Measurements from ENCODE around the gene CYP2J2.
"Not testable (repeated sequence)": the region's sequence is repeated elsewhere in the genome, so short reads cannot be mapped to it uniquely, and the experiment has no call there.

Gene CYP2J2, protein sequence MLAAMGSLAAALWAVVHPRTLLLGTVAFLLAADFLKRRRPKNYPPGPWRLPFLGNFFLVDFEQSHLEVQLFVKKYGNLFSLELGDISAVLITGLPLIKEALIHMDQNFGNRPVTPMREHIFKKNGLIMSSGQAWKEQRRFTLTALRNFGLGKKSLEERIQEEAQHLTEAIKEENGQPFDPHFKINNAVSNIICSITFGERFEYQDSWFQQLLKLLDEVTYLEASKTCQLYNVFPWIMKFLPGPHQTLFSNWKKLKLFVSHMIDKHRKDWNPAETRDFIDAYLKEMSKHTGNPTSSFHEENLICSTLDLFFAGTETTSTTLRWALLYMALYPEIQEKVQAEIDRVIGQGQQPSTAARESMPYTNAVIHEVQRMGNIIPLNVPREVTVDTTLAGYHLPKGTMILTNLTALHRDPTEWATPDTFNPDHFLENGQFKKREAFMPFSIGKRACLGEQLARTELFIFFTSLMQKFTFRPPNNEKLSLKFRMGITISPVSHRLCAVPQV

DNA sequence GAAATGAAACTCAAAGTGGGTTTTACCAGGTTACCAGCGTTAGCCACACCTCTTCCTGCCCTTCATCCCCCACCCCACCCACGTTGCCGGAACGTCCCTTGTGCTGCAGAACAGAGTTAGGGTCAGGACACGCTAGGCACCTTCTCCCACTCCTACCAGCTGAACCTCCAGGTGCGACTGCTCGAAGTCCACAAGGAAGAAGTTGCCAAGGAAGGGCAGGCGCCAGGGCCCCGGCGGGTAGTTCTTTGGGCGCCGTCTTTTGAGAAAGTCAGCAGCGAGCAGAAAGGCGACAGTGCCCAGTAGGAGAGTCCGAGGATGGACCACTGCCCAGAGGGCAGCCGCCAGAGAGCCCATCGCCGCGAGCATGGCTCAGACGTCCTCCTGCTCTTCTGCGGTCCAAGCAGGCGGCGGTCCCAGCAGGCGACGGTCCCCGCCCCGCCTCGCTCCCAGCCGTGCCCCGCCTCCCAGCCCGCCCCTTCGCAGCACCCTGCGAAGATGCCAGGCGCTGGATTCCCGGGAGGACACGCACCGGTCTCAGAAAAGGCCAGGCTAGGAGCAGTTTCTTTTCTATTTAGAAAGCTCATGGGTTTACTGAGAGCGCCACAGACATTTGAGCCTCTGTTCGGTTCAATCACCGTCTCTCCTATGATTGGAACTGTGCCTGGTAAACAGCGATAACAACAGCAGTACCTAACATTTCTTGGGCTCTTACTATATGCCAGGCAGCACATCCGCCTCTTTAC lies at the start of gene CYP2J2:
CYP2J2 (minus strand) TSS at position 393 of the 743 bp plus-strand sequence; CDS start at position 366, 27 bp downstream.
- no peak for DNase-seq (ENCODE audit: low read depth)

DNA sequence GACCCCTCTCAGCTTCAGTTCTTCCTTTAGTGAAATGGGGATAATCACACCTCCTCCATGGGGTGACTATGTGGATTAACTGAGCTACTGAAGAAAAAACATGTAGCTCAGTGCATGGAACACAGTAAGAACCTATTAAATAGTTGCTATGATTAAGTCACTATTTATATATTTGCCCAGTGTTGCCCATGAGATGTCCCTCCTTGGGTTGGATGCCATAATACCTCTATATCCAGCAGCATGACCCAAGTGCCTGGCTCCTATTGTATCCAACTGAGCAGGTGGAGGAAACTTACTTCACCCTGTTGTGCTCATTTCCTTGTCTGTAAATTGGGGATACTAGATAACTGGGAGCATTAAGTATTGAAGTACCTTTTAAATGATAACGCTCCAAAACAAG lies 47.1 kb upstream of the CYP2J2 start:
- no peak for DNase-seq (ENCODE audit: low read depth)

DNA sequence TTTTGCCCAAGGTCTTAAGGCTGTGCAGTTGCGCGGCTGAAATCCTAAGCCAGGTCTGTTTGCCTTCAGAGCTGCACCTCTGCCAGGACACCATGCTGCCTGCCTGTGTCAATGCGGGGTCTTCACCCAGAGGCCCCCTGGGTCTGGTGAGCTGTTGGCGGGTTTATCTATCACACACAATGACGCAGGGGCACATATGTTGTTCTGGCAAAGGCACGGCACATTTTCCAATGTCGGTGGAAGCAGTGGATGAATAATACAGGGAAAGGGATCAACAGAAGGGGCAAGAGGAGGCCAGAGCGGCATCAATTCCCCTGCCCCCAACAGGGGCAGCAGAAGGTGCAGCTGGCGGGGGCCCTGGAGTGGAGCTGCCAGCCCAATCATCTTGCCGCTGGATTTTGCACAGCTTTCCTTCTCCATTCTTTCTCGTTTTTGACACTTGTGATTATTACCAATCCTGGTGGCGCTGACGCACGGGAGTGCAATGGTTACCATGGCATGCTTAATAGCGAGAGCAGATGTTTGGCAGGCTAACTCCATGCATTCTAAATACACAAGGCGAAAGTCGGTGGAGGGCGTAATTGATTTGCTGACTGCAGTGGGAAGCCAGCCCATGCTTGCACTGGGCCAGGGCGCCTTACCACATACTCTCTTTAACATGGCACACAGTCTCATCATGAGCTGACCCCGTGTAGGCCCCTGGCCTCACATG lies 45.8 kb upstream of the CYP2J2 start:
- no peak for DNase-seq (ENCODE audit: low read depth)

DNA sequence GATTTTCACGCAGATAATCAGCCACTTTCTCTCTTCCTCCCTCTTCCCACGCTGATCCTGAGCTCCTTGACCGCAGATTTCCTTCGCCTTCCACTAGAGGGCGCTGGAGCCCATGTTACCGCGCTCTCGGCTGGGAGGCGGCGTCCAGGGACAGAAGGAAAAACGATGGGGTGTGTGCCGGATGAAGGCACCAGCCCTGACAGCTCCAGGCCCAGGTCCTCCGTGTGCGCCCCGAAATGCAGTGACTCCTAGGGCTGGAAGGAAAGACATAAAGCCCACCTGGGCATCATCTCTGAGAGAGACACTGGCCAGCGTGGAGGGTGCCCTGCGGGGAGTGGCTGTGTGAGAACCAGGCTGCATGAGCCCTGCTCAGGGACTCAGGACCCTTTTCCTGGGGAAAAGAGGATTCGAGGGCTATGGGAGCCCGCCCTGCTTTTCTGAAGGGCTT lies 44.9 kb upstream of the CYP2J2 start:
- DNase-seq (ENCODE audit: low read depth) = no peak

DNA sequence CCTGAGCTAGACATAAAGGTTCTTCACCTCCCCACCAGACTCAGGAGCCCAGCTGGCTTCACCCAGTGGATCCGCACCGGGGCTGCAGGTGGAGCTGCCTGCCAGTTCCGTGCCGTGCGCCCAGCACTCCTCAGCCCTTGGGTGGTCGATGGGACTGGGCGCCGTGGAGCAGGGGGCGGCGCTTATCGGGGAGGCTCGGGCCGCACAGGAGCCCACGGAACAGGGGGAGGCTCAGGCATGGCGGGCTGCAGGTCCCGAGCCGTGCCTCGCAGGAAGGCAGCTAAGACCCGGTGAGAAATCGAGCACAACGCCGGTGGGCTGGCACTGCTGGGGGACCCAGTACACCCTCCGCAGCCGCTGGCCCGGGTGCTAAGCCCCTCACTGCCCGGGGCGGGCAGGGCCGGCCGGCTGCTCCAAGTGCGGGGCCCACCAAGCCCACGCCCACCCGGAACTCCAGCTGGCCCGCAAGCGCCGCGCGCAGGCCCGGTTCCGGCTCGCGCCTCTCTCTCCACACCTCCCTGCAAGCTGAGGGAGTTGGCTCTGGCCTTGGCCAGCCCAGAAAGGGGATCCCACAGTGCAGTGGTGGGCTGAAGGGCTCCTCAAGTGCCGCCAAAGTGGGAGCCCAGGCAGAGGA lies 43.1 kb upstream of the CYP2J2 start:
- not testable (repeated sequence) for DNase-seq (ENCODE audit: low read depth)

DNA sequence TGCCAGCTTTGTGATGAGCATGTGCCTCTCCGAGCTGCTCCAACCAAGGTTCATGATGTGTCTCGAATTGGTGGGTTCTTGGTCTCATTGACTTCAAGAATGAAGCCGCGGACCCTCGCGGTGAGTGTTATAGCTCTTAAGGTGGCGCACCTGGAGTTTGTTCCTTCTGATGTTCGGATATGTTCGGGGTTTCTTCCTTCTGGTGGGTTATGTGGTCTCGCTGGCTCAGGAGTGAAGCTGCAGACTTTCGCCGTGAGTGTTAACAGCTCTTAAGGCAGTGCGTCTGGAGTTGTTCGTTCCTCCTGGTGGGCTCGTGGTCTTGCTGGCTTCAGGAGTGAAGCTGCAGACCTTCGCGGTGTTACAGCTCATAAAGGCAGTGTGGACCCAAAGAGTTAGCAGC lies 42.2 kb upstream of the CYP2J2 start:
- DNase-seq (ENCODE audit: low read depth) = not testable (repeated sequence)

DNA sequence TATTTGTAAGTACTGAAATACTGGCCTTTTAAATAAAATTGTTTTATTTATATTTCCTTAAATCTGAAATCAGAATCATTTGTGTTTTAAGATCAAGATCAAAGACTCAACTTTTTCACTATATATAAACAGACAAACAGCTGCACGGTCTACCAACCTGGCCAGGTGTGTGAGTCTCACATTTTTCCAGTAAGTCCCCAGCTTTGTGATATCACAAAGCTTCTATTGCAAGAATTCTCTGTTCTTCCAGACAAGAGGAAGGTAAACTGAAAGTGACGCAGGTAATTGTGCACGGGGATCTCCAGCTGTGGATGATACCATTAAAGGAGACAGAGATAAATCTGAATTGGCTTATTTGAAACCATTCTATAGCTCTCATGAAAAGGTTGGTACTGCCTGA lies 41.2 kb upstream of the CYP2J2 start:
- DNase-seq (ENCODE audit: low read depth) = no peak

DNA sequence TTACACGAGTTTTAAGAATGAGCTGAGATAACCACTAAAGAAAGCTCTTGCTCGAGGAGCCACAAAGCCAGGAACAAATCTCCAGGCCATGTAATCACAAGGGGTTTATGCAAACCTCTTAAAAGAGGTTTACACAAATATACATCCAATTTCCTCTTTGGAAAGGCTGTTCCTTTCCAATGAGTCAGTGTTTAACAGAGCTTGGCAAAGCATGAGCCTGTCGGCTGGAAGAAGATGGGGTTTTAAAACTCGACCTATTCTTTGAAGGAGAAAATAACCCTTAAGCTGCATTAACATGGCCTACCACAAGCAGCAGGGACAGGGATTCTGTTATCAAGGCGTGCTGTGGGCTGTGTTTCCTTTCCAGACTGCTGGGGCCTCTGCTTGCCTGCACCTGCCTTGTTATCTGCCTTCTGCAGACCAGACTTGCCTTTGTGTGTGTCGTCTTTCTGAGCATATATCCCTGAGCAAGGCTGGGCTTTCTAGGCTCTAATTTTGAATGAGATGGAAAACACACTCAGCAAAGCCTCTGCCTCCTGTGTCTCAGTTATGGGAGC lies 40.6 kb upstream of the CYP2J2 start:
- DNase-seq (ENCODE audit: low read depth) = no peak

DNA sequence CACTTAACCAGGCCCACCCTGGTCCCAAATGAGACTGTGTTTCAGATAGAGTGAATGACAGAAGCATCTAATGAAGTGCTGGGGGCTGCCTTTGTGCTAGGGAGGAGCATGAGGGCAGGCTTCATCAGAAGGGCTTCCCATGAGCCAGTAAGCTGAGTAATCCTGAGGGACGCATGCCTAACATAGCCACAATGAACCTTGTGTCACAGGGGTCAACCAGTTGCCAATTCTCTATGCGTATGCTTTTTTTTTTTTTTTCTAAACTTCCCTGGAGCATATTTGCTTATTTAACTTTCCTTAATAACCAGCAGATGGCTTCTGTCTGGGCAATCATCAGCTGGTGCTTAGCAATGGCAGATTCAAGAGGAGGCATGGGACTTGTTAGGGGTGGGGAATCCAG lies 25.5 kb upstream of the CYP2J2 start:
- DNase-seq (ENCODE audit: low read depth) = no peak

DNA sequence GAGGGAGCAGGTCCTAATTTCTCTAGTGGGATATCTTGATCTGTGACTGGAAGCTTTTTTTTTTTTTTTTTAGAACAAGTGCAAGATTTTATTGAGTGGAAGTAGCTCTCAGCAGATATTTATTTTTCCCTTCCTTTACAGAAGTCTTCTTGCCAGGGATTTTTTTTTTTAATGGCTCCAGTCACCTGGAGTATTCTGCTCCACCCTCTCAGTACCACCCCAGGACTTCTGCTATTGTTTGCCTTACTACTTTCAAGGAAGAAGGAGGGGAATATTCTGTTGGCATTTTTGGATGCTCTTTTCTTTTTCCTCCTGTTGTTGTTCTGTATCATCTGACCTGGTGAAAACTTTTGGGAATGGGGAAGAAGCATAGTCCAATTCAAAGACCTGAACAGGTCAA lies 23.1 kb upstream of the CYP2J2 start:
- DNase-seq (ENCODE audit: low read depth) = no peak

DNA sequence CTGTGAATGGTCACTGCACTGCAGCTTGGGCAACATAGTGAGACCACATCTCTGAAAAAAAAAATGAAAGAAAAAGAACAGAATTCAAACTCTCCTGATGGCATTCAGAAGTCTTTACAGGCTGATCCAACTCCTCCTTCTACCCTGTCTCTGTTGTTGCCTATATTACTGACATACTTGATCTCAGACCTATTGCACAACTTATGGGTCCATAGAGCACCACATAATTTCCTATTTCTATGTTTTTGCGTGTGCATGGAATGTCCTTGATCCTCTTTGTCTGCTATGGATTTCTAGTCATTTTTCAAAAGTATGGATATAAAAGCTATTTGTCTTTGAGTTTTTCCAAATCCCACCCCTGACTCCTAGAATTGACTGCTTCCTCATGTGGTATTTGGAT lies 22.4 kb upstream of the CYP2J2 start:
- no peak for DNase-seq (ENCODE audit: low read depth)

DNA sequence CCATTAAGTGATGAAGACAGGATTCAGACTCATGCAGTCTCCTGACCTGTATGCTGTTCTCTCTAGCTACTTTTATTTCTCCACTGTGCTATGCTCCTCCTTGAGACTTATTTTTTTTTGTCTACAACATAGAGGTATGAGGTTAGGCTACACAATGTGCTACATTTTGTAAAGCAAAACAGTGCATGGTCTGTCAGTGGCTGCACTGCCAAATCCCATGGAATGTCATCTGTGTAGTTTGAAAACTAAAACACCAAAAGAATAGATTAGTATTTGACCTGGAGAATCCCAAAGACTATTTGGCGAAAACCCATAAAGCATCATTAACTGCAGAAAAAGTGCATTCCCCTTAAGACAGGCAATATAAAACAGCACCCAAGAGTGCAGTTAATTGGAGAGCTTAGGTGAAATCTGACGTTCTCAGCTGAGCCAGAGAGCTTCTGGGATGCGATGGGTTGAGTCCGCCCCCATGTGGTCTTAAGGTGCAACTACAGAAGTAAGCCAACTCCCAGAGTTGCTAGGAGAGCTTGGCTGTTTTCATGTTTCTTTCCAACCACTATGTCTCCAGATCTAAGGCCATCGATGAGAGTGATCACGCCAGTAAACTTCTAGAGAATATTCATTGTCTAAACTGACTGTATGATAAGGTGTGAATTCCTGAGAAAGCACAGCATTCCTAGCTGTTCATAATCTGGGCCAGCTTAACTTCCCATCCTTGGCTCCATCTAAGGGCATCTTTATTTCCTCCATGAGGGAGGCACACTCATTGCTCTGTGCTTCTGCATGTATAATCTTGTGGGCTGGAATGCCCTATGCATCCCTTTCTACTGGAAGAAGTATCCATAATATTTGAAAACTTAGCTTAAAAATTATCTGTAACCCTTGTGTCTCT lies 20.7 kb upstream of the CYP2J2 start:
- DNase-seq (ENCODE audit: low read depth) = peak; percentile 20

DNA sequence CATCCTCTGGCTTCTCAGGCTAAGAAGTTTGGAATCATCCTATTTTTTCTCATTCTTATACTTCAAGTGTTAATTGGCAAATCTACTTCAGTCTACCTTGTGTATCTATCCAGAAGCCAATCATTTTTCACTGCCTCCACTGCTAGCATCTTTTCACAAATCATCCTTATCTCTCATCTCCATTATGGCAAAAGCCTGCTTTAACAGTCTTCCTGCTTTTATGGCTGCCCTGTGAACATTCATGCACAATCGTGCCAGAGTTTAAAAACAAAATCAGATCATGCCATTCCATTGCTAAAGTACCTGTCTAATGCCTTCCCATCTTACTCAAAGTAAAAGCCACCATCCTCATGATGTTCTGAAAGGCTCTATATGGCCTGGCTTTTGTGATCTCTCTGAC lies 19.2 kb upstream of the CYP2J2 start:
- no peak for DNase-seq (ENCODE audit: low read depth)

DNA sequence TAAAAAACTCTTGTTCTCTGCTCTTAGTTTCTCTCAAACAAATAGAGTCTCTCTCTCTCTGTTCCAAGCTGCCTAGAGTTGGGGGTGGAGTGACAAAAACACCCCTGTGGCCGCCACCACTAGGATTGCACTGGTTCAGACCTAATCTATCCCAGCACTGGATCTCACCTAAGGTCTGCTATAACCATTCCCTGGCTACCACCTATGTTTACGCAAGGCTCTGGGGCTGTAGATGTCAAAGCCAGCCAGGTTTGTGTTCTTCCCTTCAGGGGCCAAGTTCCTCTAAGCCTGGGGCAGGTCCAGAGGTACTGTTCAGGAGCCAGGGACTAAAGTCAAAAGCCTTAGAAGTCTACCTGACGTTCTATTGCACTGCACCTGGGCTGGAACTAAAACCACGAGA lies 12.8 kb upstream of the CYP2J2 start:
- DNase-seq (ENCODE audit: low read depth) = no peak

DNA sequence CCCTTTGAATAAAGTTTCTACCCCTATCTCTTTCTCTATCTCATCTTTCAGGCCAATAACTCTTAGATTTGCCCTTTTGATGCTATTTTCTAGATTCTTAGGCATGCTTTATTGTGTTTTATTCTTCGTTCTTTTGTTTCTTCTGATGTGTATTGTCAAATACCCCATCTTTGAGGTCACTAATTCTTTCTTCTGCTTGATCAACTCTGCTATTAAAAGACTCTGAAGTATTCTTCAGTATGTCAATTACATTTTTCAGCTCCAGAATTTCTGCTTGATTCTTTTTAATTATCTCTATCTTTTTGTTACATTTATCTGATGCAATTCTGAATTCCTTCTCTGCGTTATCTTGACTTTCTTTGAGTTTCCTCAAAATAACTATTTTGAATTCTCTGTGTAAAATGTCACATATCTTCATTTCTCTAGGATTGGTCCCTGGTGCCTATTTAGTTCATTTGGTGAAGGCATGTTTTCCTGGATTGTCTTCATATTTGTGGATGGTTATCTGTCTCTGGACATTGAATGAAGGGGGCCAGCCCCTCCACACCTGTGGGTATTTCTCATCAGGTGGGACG lies 11.2 kb upstream of the CYP2J2 start:
- no peak for DNase-seq (ENCODE audit: low read depth)

DNA sequence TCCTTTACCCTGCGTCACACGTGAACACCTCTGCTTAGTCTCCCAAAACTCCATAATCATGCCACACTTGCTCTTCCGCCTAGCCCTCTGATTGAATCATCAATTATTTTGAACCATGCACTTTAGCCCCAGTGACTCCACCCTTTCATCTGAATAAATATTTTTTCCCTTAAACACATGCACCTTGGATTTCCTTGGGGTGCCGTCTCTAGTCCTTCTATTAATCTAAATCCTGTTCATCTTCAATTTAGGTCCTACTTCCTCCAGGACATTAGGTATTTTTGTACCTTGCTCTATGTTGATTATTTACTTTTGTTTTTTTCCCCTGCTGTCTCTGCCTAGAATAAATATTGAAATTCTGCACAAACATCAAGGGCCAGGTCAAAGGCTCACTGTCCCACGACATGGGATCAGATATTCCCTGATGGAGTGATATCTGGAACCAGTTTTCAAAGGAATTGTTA lies 9.8 kb upstream of the CYP2J2 start:
- no peak for DNase-seq (ENCODE audit: low read depth)

DNA sequence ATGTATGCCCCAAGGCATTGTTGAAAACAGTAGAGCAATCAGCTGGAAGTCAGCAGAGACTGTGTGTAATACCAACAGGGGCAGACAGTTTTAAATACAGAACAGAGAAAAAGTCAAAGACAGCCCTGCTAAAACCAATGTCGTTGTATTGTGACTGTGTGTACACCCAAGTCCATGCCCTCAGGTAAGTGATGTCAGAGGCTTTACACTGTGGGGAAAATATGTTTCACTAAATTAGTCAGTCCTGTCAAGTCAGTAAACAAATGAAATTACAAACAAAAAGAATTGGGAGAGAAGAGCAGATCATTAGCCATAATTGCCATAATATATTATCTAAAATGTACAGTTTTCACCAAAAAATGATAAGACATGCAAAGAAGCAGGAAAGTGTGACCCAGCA lies 2.4 kb upstream of the CYP2J2 start:
- no peak for DNase-seq (ENCODE audit: low read depth)

DNA sequence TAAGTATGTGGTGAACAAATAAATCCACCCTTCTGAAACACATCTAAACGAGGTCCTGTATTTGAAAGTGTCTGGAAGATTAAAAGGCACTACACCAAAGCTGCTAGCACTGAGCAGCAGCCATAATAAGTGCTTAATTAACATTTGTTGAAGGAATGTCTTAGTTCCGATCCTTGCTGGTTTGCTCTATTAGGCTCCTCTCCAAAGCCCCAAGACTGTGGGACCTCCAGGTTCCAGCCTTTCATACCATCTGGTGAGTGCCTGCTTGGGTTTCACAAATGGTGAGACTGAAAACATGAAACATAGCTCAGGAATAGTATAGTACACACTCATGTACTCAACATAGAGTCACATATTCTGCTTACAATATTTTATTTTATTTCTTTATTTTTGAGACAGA lies 640 bp upstream of the CYP2J2 start:
- DNase-seq (ENCODE audit: low read depth) = no peak

DNA sequence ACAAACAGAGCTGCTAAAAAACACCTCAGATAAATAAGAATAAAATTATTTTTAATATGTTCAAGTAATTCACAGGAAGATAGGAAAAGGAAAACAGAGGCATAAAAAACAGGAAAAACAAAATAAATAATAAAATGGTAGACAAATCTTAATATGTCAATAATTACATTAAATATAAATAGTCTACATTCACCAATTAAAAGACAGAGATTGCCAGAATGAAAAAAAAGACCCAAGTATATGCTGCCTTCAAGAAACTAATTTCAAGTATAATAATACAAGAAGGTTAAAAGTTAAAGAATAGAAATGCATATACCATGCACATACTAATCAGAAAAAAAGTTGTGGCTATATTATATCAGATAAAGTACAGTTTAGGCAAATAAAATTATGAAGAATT lies 1.9 kb downstream of the CYP2J2 start:
- no peak for DNase-seq (ENCODE audit: low read depth)

DNA sequence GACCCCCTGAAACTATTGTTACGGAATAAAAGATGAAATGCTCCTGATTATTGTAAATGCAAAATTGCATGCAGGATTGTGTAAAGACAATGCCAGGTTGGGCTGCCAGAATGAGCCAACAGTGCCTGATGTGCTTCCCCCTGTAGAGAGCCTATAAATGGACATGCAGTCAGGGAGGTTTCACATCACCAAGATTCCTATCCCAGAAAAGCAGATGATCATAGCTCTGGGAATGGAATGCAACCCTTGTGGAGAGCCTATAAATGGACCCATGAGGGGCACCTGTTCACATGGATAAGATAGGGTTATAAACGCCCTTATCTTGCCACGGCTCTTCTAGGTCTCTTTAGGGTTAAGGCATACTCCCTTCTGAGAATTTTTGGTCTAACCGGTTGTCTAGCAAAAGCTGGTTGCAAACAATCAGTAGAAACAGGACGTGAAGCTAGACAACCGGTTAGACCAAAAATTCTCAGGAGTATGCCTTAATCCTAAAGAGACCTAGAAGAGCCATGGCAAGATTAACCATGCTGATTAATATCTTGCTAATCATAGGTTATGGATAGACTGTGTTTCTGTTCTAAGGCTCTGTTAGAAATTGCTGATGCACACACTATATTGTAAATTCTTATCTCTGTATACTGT lies 5.2 kb downstream of the CYP2J2 start:
- not testable (repeated sequence) for DNase-seq (ENCODE audit: low read depth)
